Measurements from ENCODE around the gene GARIN6. TPM values are rescaled to one million over a fixed set of nuclear protein-coding genes. Genes with fewer than 3 reads are reported as not detected.

Gene GARIN6
- total RNA-seq, 1 experiment from 2014 or later: not detected

DNA sequence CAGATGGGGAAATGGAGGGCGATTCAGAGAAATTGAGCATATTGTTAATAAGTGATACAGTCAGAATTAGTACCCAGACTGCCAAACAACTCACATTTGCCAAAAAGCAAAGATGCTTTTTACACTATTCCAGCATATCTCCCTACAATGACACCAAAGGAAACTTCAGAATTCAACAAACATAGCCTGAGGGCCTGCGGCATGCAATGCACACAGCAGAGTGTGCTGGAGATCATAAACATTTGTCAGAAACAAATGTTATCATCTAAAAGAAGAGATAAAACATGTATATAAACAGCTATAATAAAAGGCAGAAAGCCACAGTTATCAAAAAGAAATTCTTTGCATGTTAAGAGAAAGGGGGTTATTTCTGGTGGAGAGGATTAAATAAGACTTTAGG, 20.1 kb upstream of the GARIN6 start:
- Histone ChIP-seq H3K9me2 (ENCODE audit: insufficient read depth) (no peaks in the 10 kb centered on the region), H3K9me3 (ENCODE audit: control insufficient read depth in 1 of 2, insufficient read depth in 1 of 2, low read depth in 1 of 2, low read length in 2 of 2) (no peaks in the 10 kb centered on the region), H3K36me3 (ENCODE audit: control insufficient read depth in 1 of 2, insufficient read depth in 2 of 2, low read length in 2 of 2) (no peaks in the 10 kb centered on the region), H3K4me1 (ENCODE audit: control insufficient read depth in 1 of 2, insufficient read depth in 2 of 2, low read length in 2 of 2) (no peaks in the 10 kb centered on the region), H3K4me3 (replicated peaks in 1 of 2; ENCODE audit: low read depth in 1 of 2, low read length in 2 of 2) (no peak overlapping the region), H3K27ac (ENCODE audit: low read depth, low read length) (no peak overlapping the region), H3K27me3 (ENCODE audit: insufficient read depth, low read length) (0 out of 2 replicates have a peak, but pooled peaks cover 4% of the 10 kb centered on the region), H3K4me2 (ENCODE audit: low read length) (no peak overlapping the region), H3K79me2 (ENCODE audit: insufficient read depth, low read length) (no peaks in the 10 kb centered on the region), H4K20me1 (ENCODE audit: insufficient read depth) (no peaks in the 10 kb centered on the region), H3K9ac (ENCODE audit: low read length) (no peak overlapping the region), H2AFZ (ENCODE audit: low read depth, low read length, poor library complexity, severe bottlenecking) (no peak overlapping the region)
- ChIA-PET POLR2A (no interaction called here), RAD21 (ENCODE audit: low non-redundant PET in 1 of 2, low total read pairs in 2 of 2, uncharacterized antibody in 2 of 2, unreplicated experiment in 2 of 2) (no interaction called here), CTCF (no interaction called here)
- DNase-seq (ENCODE audit: low read depth, low spot score) (no peak), ATAC-seq (no peak)
- intact Hi-C loops (cut with micrococcal nuclease): no loop called here
- TF ChIP-seq TCF7L2 (IDR thresholded peaks at IDR 0.05; ENCODE audit: borderline replicate concordance, extremely low read depth, insufficient read depth, insufficient read length) (no peak), REST (IDR thresholded peaks at IDR 0.05; ENCODE audit: low read depth) (no peak), POLR2AphosphoS5 (IDR thresholded peaks at IDR 0.05; ENCODE audit: low read depth, low read length) (no peak), JUND (IDR thresholded peaks at IDR 0.05) (no peak), EGR1 (IDR thresholded peaks at IDR 0.05; ENCODE audit: low read depth) (no peak), ZFX (IDR thresholded peaks at IDR 0.05) (no peak)
- TF ChIP-seq, protein P1, sequence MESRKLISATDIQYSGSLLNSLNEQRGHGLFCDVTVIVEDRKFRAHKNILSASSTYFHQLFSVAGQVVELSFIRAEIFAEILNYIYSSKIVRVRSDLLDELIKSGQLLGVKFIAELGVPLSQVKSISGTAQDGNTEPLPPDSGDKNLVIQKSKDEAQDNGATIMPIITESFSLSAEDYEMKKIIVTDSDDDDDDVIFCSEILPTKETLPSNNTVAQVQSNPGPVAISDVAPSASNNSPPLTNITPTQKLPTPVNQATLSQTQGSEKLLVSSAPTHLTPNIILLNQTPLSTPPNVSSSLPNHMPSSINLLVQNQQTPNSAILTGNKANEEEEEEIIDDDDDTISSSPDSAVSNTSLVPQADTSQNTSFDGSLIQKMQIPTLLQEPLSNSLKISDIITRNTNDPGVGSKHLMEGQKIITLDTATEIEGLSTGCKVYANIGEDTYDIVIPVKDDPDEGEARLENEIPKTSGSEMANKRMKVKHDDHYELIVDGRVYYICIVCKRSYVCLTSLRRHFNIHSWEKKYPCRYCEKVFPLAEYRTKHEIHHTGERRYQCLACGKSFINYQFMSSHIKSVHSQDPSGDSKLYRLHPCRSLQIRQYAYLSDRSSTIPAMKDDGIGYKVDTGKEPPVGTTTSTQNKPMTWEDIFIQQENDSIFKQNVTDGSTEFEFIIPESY (IDR thresholded peaks at IDR 0.05; ENCODE audit: extremely low read depth, insufficient replicate concordance, low read length): no peak
- BruUV-seq (replicated peaks): no TSS peak

Data from HCT116 (cell line).